Panc1 (cell line): ENCODE results near the gene SNX13. TPM values are rescaled to one million over a fixed set of nuclear protein-coding genes. Genes with fewer than 3 reads are reported as not detected.

Experiments
- ATAC-seq: fragments of 200-7000 bp; cut with Tn5 transposase; 2 replicates; pipeline ENCODE4 v1.9.1; 2020; ENCODE audit warnings: mild to moderate bottlenecking, moderate library complexity
- BruUV-seq: library from RNA; stranded (reverse); fragments of 400-500 nt; replicated peaks from 2 replicates; lab custom pipeline; 2021; lab: Mats Ljungman, UMichigan
- CTCF ChIA-PET: fragments of 300-600 bp; sonication (Branson Sonifier 250); formaldehyde crosslinking; loops from one replicate; lab custom pipeline; 2022; ENCODE audit warnings: antibody characterized with exemption; lab: Charles Lee
- POLR2A ChIA-PET: fragments of 300-600 bp; sonication (Branson Sonifier 250); formaldehyde crosslinking; loops from one replicate; lab custom pipeline; 2022; ENCODE audit warnings: antibody characterized with exemption; lab: Charles Lee
- DNase-seq: peaks from one replicate; pipeline ENCODE4 v3.0.0-alpha.2; 2010; ENCODE audit warnings: low read depth, low spot score
- H3K27ac ChIP-seq: 2 replicates; pipeline ENCODE4 v1.5.1; 2011; ENCODE audit warnings: mild to moderate bottlenecking, low read length, inconsistent platforms
- H3K27me3 ChIP-seq: fragments of 200-500 bp; sonication (Bioruptor generic); 2 replicates; pipeline ENCODE4 v1.6.0; 2014; ENCODE audit warnings: low read length, inconsistent platforms; ENCODE audit not compliant: control insufficient read depth, insufficient read depth
- H3K36me3 ChIP-seq: fragments of 200-500 bp; sonication (Bioruptor generic); 2 replicates; pipeline ENCODE4 v1.5.1; 2014; ENCODE audit warnings: inconsistent platforms, mild to moderate bottlenecking, low read length, moderate library complexity; ENCODE audit not compliant: control insufficient read depth, insufficient read depth
- H3K4me1 ChIP-seq: 2 replicates; pipeline ENCODE4 v1.5.1; 2011; ENCODE audit warnings: inconsistent platforms, mild to moderate bottlenecking, low read length, moderate library complexity; ENCODE audit not compliant: control insufficient read depth, insufficient read depth
- H3K4me3 ChIP-seq, 2 experiments: 2 replicates each; pipeline ENCODE4 v1.5.1; 2011 to 2012; ENCODE audit warnings: low read depth in 2 of 2, low read length in 2 of 2, mild to moderate bottlenecking in 2 of 2, inconsistent platforms in 1 of 2, moderate library complexity in 1 of 2
- H3K9me3 ChIP-seq: fragments of 200-500 bp; sonication (Bioruptor generic); 2 replicates; pipeline ENCODE4 v1.5.1; 2014; ENCODE audit warnings: low read depth, mild to moderate bottlenecking, inconsistent platforms, low read length, moderate library complexity; ENCODE audit not compliant: control insufficient read depth, insufficient read depth
- POLR2AphosphoS5 ChIP-seq: IDR thresholded peaks from 2 replicates; pipeline ENCODE4 v1.6.1; 2012; ENCODE audit warnings: mild to moderate bottlenecking, low read depth, low read length, moderate library complexity
- SIN3A ChIP-seq: IDR thresholded peaks from 2 replicates; pipeline ENCODE4 v1.6.1; 2012; ENCODE audit warnings: low read depth, mild to moderate bottlenecking, low read length, moderate library complexity, borderline replicate concordance; ENCODE audit not compliant: insufficient read depth
- TCF7L2 ChIP-seq: IDR thresholded peaks from 2 replicates; pipeline ENCODE4 v1.6.1; 2011; ENCODE audit warnings: mild to moderate bottlenecking, low read depth, low read length, inconsistent platforms
- in situ Hi-C: cut with HindIII; loops from 2 replicates; pipeline ENCODE4 v1.10.0; 2016; ENCODE audit warnings: low sequenced_read_pairs, low pct_unique_long_range_greater_than_20kb
- intact Hi-C: fragments of 100-400 bp; cut with micrococcal nuclease; formaldehyde crosslinking; loops from one replicate; pipeline ENCODE4 v1.10.0; 2022; ENCODE audit not compliant: unreplicated experiment
- total RNA-seq: library from RNA; stranded (reverse); gene quantifications from one replicate; pipeline ENCODE4 v1.2.1, GENCODE V29; 2021; ENCODE audit not compliant: unreplicated experiment
- TF ChIP-seq, protein P1 (sequence below), 2 experiments: IDR thresholded peaks; 2 replicates each; pipeline ENCODE4 v1.6.1; 2011 to 2012; ENCODE audit warnings: low read depth in 2 of 2, control low read depth in 1 of 2, low read length in 1 of 2, mild to moderate bottlenecking in 1 of 2, moderate library complexity in 1 of 2; ENCODE audit not compliant: insufficient read depth in 1 of 2
- TF ChIP-seq, protein P2 (sequence below): fragments of 450-650 bp; IDR thresholded peaks from 2 replicates; pipeline ENCODE4 v1.5.1; 2017; ENCODE audit warnings: mild to moderate bottlenecking

SNX13 gene
- total RNA-seq, 1 experiment from 2014 or later = 53.3 TPM

DNA sequence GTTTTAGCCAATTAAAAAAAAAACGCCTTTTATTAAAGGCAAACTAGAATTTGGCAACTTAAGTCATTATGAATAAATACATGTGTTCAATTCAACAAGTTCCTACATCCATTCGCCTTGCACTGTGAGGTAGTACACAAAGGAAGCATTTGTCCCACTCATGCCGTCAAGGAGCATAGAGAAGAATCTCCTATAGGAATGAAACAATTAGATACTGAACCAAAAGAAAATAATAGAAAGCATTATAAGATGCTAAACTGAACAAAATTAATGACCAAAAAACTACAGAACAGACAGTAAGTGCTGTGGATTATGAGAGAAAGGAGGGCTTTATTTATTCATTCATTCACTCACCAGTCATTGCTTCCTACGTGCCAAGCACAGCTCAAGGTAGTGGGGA lies 42.2 kb downstream of the SNX13 start:
- intact Hi-C loops (no loop called here), in situ Hi-C loops (no loop called here)

DNA sequence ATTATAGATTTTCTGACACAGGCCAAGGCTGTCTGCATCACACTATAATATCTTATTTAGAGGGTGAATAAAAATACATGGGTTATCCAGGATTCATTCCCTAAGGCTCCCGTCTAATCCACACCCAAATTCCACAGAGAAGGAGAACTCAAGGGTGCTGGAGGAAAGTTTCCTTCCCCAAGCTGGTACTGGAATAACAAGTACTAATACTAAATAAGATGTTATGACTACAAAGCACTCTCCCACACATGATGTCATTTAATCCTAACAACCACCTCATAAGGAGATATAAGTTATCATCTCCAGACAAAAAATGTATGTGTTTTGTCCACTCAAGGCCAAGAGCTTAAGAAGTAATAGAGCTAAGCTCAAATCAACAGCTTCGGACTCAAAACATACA lies 53.0 kb downstream of the SNX13 start:
- Histone ChIP-seq H3K4me3 (no peak overlapping the region), H3K4me1 (no peaks in the 10 kb centered on the region), H3K27me3 (no peaks in the 10 kb centered on the region), H3K27ac (no peak overlapping the region), H3K9me3 (no peaks in the 10 kb centered on the region), H3K36me3 (no peaks in the 10 kb centered on the region; the same call in 1 of the 2 replicates)
- in situ Hi-C loops = no loop called here
- DNase-seq = no peak
- intact Hi-C loops = no loop called here
- ChIA-PET POLR2A (no interaction called here), CTCF (no interaction called here)
- TSS peak; percentile 29 for BruUV-seq
- no peak for ATAC-seq
- TF ChIP-seq POLR2AphosphoS5 = no peak
- TF ChIP-seq, protein P1, sequence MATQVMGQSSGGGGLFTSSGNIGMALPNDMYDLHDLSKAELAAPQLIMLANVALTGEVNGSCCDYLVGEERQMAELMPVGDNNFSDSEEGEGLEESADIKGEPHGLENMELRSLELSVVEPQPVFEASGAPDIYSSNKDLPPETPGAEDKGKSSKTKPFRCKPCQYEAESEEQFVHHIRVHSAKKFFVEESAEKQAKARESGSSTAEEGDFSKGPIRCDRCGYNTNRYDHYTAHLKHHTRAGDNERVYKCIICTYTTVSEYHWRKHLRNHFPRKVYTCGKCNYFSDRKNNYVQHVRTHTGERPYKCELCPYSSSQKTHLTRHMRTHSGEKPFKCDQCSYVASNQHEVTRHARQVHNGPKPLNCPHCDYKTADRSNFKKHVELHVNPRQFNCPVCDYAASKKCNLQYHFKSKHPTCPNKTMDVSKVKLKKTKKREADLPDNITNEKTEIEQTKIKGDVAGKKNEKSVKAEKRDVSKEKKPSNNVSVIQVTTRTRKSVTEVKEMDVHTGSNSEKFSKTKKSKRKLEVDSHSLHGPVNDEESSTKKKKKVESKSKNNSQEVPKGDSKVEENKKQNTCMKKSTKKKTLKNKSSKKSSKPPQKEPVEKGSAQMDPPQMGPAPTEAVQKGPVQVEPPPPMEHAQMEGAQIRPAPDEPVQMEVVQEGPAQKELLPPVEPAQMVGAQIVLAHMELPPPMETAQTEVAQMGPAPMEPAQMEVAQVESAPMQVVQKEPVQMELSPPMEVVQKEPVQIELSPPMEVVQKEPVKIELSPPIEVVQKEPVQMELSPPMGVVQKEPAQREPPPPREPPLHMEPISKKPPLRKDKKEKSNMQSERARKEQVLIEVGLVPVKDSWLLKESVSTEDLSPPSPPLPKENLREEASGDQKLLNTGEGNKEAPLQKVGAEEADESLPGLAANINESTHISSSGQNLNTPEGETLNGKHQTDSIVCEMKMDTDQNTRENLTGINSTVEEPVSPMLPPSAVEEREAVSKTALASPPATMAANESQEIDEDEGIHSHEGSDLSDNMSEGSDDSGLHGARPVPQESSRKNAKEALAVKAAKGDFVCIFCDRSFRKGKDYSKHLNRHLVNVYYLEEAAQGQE (IDR thresholded peaks at IDR 0.05; ENCODE audit: insufficient read depth in 1 of 2, low read depth in 2 of 2, low read length in 1 of 2) = no peak

More for the DNA sequence above, 42.2 kb downstream of the SNX13 start:
- no peak overlapping the region for H3K27ac ChIP-seq
- DNase-seq (no peak), ATAC-seq (no peak)
- POLR2A ChIA-PET = no interaction called here
- no peaks in the 10 kb centered on the region; the same call in 1 of the 2 replicates for H3K4me1 ChIP-seq
- H3K36me3 ChIP-seq = no peaks in the 10 kb centered on the region
- TF ChIP-seq, protein P2, sequence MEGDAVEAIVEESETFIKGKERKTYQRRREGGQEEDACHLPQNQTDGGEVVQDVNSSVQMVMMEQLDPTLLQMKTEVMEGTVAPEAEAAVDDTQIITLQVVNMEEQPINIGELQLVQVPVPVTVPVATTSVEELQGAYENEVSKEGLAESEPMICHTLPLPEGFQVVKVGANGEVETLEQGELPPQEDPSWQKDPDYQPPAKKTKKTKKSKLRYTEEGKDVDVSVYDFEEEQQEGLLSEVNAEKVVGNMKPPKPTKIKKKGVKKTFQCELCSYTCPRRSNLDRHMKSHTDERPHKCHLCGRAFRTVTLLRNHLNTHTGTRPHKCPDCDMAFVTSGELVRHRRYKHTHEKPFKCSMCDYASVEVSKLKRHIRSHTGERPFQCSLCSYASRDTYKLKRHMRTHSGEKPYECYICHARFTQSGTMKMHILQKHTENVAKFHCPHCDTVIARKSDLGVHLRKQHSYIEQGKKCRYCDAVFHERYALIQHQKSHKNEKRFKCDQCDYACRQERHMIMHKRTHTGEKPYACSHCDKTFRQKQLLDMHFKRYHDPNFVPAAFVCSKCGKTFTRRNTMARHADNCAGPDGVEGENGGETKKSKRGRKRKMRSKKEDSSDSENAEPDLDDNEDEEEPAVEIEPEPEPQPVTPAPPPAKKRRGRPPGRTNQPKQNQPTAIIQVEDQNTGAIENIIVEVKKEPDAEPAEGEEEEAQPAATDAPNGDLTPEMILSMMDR = no peak
- no peak for TF ChIP-seq POLR2AphosphoS5
- TF ChIP-seq TCF7L2 = no peak
- TF ChIP-seq, protein P1 (IDR thresholded peaks at IDR 0.05; ENCODE audit: insufficient read depth in 1 of 2, low read depth in 2 of 2, low read length in 1 of 2) = no peak
- no peak for TF ChIP-seq SIN3A
- H3K27me3 ChIP-seq = no peaks in the 10 kb centered on the region
- BruUV-seq = no TSS peak
- H3K9me3 ChIP-seq = no peaks in the 10 kb centered on the region
- H3K4me3 ChIP-seq = no peak overlapping the region
- CTCF ChIA-PET = no interaction called here
